Endothelial cell of umbilical vein (primary cell): ENCODE data around the gene FYN. TPM values are rescaled to one million over a fixed set of nuclear protein-coding genes. Genes with fewer than 3 reads are reported as not detected.
"Not testable (repeated sequence)": the region's sequence is repeated elsewhere in the genome, so short reads cannot be mapped to it uniquely, and the experiment has no call there.

ENCODE experiments used
- BruUV-seq: library from RNA; stranded (reverse); fragments of 400-500 nt; replicated peaks from 2 replicates; lab custom pipeline; 2021; lab: Mats Ljungman, UMichigan
- CTCF ChIA-PET: fragments of 300-600, 350-600 bp; sonication (Branson Sonifier 250); formaldehyde crosslinking; loops from one replicate; lab custom pipeline; 2021; ENCODE audit warnings: antibody characterized with exemption, inconsistent platforms; lab: Charles Lee
- POLR2A ChIA-PET: fragments of 300-600, 350-600 bp; sonication (Branson Sonifier 250); formaldehyde crosslinking; loops from one replicate; lab custom pipeline; 2021; ENCODE audit warnings: antibody characterized with exemption, inconsistent platforms; lab: Charles Lee
- DNase-seq: peaks from one replicate; pipeline ENCODE4 v3.0.0-alpha.2; 2011; ENCODE audit warnings: low read depth, low spot score
- FAIRE-seq: peaks from 2 replicates; lab custom pipeline; 2011; peaks lifted over from hg19 to GRCh38; lab: Jason Lieb, UNC
- H2AFZ ChIP-seq: 2 replicates; pipeline ENCODE4 v1.6.0; 2012; ENCODE audit warnings: low read depth, low read length, control low read depth, inconsistent platforms
- H3K27ac ChIP-seq: 2 replicates; pipeline ENCODE4 v1.5.1; 2011; ENCODE audit warnings: low read depth, mild to moderate bottlenecking, control low read depth, low read length, moderate library complexity; ENCODE audit not compliant: insufficient read depth
- H3K27me3 ChIP-seq, 2 experiments: 2 replicates each; pipeline versions ENCODE4 v1.6.0 to v1.6.1; 2011; ENCODE audit warnings: low read length in 2 of 2, mixed read lengths in 1 of 2; ENCODE audit not compliant: control insufficient read depth in 2 of 2, insufficient read depth in 2 of 2
- H3K36me3 ChIP-seq, 2 experiments: 2 replicates in 1 of 2; 3 replicates in 1 of 2; pipeline ENCODE4 v1.5.1; 2011; ENCODE audit warnings: low read length in 2 of 2, mild to moderate bottlenecking in 1 of 2, moderate library complexity in 1 of 2; ENCODE audit not compliant: control insufficient read depth in 2 of 2, insufficient read depth in 2 of 2; ENCODE audit errors: extremely low read depth in 1 of 2
- H3K4me1 ChIP-seq: 3 replicates; pipeline ENCODE4 v1.5.1; 2011; ENCODE audit warnings: mild to moderate bottlenecking, low read length; ENCODE audit not compliant: control insufficient read depth, insufficient read depth; ENCODE audit errors: extremely low read depth
- H3K4me2 ChIP-seq: 2 replicates; pipeline ENCODE4 v1.6.1; 2011; ENCODE audit warnings: low read length, control low read depth, mixed read lengths; ENCODE audit not compliant: insufficient read depth
- H3K4me3 ChIP-seq, 3 experiments: fragments of 200-600 bp in 1 of 3; sonication (generic), shearing (Covaris generic) in 1 of 3; replicated peaks in 1 of 3; 2 replicates each; pipeline ENCODE4 v1.5.1; 2011 to 2016; ENCODE audit warnings: control low read depth in 3 of 3, low read length in 3 of 3, mild to moderate bottlenecking in 2 of 3, inconsistent platforms in 1 of 3, low read depth in 1 of 3, moderate library complexity in 1 of 3; ENCODE audit not compliant: insufficient read depth in 1 of 3
- H3K79me2 ChIP-seq: 2 replicates; pipeline ENCODE4 v1.6.0; 2012; ENCODE audit warnings: low read length, inconsistent platforms; ENCODE audit not compliant: control insufficient read depth, insufficient read depth
- H3K9ac ChIP-seq: replicated peaks from 2 replicates; pipeline ENCODE3; 2011; ENCODE audit warnings: low read length, control low read depth; ENCODE audit not compliant: insufficient read depth; ENCODE audit errors: extremely low read depth
- H3K9me1 ChIP-seq: replicated peaks from 3 replicates; pipeline ENCODE4 v1.6.0; 2011; ENCODE audit warnings: mild to moderate bottlenecking, low read length; ENCODE audit not compliant: control insufficient read depth, insufficient read depth; ENCODE audit errors: extremely low read depth
- H3K9me3 ChIP-seq: replicated peaks from 2 replicates; pipeline ENCODE4 v1.5.1; 2012; ENCODE audit warnings: low read length, inconsistent platforms; ENCODE audit not compliant: control insufficient read depth, insufficient read depth
- H4K20me1 ChIP-seq: replicated peaks from 2 replicates; pipeline ENCODE3; 2011; ENCODE audit warnings: mild to moderate bottlenecking, low read length; ENCODE audit not compliant: control insufficient read depth, insufficient read depth; ENCODE audit errors: extremely low read depth
- CTCF ChIP-seq, 2 donors: IDR thresholded peaks; 1 replicate in 1 of 2; 2 replicates in 1 of 2; pipeline ENCODE4 v1.5.1; 2011; ENCODE audit warnings: low read length in 2 of 2, mild to moderate bottlenecking in 2 of 2, moderate library complexity in 2 of 2, control low read depth in 1 of 2, inconsistent platforms in 1 of 2, low read depth in 1 of 2; ENCODE audit not compliant: insufficient read depth in 1 of 2; ENCODE audit errors: extremely low read depth in 1 of 2
- EZH2 ChIP-seq: IDR thresholded peaks from 2 replicates; pipeline ENCODE4 v1.6.1; 2012; ENCODE audit warnings: borderline replicate concordance, low read depth, mild to moderate bottlenecking, moderate library complexity, low read length, inconsistent platforms; ENCODE audit not compliant: severe bottlenecking
- FOS ChIP-seq: IDR thresholded peaks from 2 replicates; pipeline ENCODE4 v1.6.1; 2011; ENCODE audit warnings: mild to moderate bottlenecking, low read length, moderate library complexity, borderline replicate concordance; ENCODE audit not compliant: insufficient read depth
- GATA2 ChIP-seq: IDR thresholded peaks from 2 replicates; pipeline ENCODE4 v1.7.0; 2011; ENCODE audit warnings: low read depth, mild to moderate bottlenecking, moderate library complexity, mixed read lengths, low read length; ENCODE audit not compliant: insufficient read length, insufficient read depth
- JUN ChIP-seq: IDR thresholded peaks from 2 replicates; pipeline ENCODE4 v1.6.1; 2011; ENCODE audit warnings: borderline replicate concordance, low read depth; ENCODE audit not compliant: insufficient read length, insufficient read depth
- MAX ChIP-seq: IDR thresholded peaks from 2 replicates; pipeline ENCODE4 v1.6.1; 2011; ENCODE audit not compliant: insufficient read depth, insufficient read length
- MYC ChIP-seq: IDR thresholded peaks from one replicate; pipeline ENCODE4 v1.6.1; 2011; ENCODE audit warnings: mild to moderate bottlenecking, low read depth, low read length
- POLR2A ChIP-seq: IDR thresholded peaks from 2 replicates; pipeline ENCODE4 v1.6.1; 2012; ENCODE audit warnings: low read depth, mild to moderate bottlenecking, control low read depth, low read length
- POLR2AphosphoS5 ChIP-seq: IDR thresholded peaks from 2 replicates; pipeline ENCODE4 v1.6.1; 2012; ENCODE audit warnings: low read depth, mild to moderate bottlenecking, control low read depth, low read length, moderate library complexity; ENCODE audit not compliant: insufficient read depth
- dilution Hi-C: fragments of 300-500 bp; cut with MboI; formaldehyde crosslinking; loops from one replicate; pipeline ENCODE4 v1.15.0; 2019; ENCODE audit warnings: low sequenced_read_pairs; ENCODE audit not compliant: extremely low pct_ligation_motif_present
- intact Hi-C: fragments of 100-400 bp; cut with micrococcal nuclease; formaldehyde crosslinking; loops from one replicate; pipeline ENCODE4 v1.10.0; 2022
- polyA plus RNA-seq, 4 experiments: library from polyadenylated mRNA; depleted of rRNA in 3 of 4; stranded (reverse) in 3 of 4; unstranded in 1 of 4; fragments of >200 nt; gene quantifications; 2 replicates each; pipeline versions ENCODE4 v1.2.1 to v1.2.3, GENCODE V29; 2011 to 2012; ENCODE audit warnings: missing spikeins in 1 of 4
- total RNA-seq: library from RNA; stranded (reverse); gene quantifications from 2 replicates; pipeline ENCODE4 v1.2.3, GENCODE V29; 2021

Gene FYN
- total and polyA plus RNA-seq, 2 donors (not counting 3 experiments of a cell fraction or from before 2014, with no cell fraction given) = 69.0 to 143 TPM

- H3K27me3 ChIP-seq, H3K9ac ChIP-seq, BruUV-seq, H4K20me1 ChIP-seq, H2AFZ ChIP-seq, POLR2A ChIA-PET, H3K4me2 ChIP-seq, H3K27ac ChIP-seq, H3K9me1 ChIP-seq, FAIRE-seq, dilution Hi-C loops, DNase-seq, H3K79me2 ChIP-seq, H3K4me3 ChIP-seq, H3K9me3 ChIP-seq, H3K36me3 ChIP-seq: not testable (repeated sequence)
- H3K4me1 ChIP-seq = peaks cover 39% of the 10 kb centered on the region
- CTCF ChIA-PET = interaction anchor here (0.7 to 2.8 kb wide), 2 partner anchors 14 to 406 kb away, joined by 3 to 24 read pairs; no protein-coding TSS in a partner anchor
- intact Hi-C loops = loop anchor here (5.0 kb wide), 1 partner anchor 114 kb away; no protein-coding TSS in a partner anchor
Observed at GRCh38 chr6:111680811-111681609, 192.2 kb downstream of the FYN start.

GRCh38 chr6:111680015-111680712 lies 193.1 kb downstream of the FYN start:
- Histone ChIP-seq H3K4me2 (no peak overlapping the region), H3K79me2 (no peaks in the 10 kb centered on the region), H3K9me1 (no peaks in the 10 kb centered on the region), H3K36me3 (peaks cover under 1 to 2% of the 10 kb centered on the region in 2 experiments), H3K4me1 (peaks cover 30% of the 10 kb centered on the region), H3K9me3 (no peaks in the 10 kb centered on the region), H4K20me1 (no peaks in the 10 kb centered on the region), H3K27ac (no peak overlapping the region), H3K4me3 (no peak overlapping the region), H3K9ac (no peak overlapping the region), H3K27me3 (no peaks in the 10 kb centered on the region), H2AFZ (no peak overlapping the region)
- FAIRE-seq (no peak), DNase-seq (no peak)
- POLR2A ChIA-PET = no interaction called here
- no TSS peak for BruUV-seq
- CTCF ChIA-PET = no interaction called here
- intact Hi-C loops (loop anchor here (5.0 kb wide), 1 partner anchor 113 kb away; no protein-coding TSS in a partner anchor), dilution Hi-C loops (no loop called here)
- TF ChIP-seq MYC = no peak
- no peak for TF ChIP-seq POLR2A
- no peak for TF ChIP-seq MAX
- TF ChIP-seq POLR2AphosphoS5 = no peak
- no peak for TF ChIP-seq EZH2
- no peak for TF ChIP-seq GATA2
- no peak for TF ChIP-seq FOS
- no peak for TF ChIP-seq JUN
- TF ChIP-seq CTCF (IDR thresholded peaks at IDR 0.05; ENCODE audit: extremely low read depth in 1 of 2, insufficient read depth in 1 of 2, low read depth in 1 of 2, low read length in 2 of 2) = no peak
